GM20000 (cell line): ENCODE measurements around the gene DNAH1.

Source experiments
- DNase-seq: peaks from one replicate; pipeline ENCODE4 v3.0.0; 2012; ENCODE audit warnings: low spot score
- TF ChIP-seq, protein P1 (sequence below): IDR thresholded peaks from 2 replicates; pipeline ENCODE4 v1.5.1; 2012; ENCODE audit warnings: mild to moderate bottlenecking, control low read depth; ENCODE audit errors: extremely low read depth, missing control alignments

The DNAH1 gene

GRCh38 chr3:52298149-52299098 lies 17.7 kb upstream of the DNAH1 start:
- no peak for DNase-seq
- TF ChIP-seq, protein P1, sequence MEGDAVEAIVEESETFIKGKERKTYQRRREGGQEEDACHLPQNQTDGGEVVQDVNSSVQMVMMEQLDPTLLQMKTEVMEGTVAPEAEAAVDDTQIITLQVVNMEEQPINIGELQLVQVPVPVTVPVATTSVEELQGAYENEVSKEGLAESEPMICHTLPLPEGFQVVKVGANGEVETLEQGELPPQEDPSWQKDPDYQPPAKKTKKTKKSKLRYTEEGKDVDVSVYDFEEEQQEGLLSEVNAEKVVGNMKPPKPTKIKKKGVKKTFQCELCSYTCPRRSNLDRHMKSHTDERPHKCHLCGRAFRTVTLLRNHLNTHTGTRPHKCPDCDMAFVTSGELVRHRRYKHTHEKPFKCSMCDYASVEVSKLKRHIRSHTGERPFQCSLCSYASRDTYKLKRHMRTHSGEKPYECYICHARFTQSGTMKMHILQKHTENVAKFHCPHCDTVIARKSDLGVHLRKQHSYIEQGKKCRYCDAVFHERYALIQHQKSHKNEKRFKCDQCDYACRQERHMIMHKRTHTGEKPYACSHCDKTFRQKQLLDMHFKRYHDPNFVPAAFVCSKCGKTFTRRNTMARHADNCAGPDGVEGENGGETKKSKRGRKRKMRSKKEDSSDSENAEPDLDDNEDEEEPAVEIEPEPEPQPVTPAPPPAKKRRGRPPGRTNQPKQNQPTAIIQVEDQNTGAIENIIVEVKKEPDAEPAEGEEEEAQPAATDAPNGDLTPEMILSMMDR = no peak

- DNase-seq = no peak
- TF ChIP-seq, protein P1 = no peak
Measured at GRCh38 chr3:52299247-52299878, 16.8 kb upstream of the DNAH1 start.

GRCh38 chr3:52299879-52300611 lies 16.1 kb upstream of the DNAH1 start:
- DNase-seq = peak; percentile 41
- TF ChIP-seq, protein P1 = no peak

DNA sequence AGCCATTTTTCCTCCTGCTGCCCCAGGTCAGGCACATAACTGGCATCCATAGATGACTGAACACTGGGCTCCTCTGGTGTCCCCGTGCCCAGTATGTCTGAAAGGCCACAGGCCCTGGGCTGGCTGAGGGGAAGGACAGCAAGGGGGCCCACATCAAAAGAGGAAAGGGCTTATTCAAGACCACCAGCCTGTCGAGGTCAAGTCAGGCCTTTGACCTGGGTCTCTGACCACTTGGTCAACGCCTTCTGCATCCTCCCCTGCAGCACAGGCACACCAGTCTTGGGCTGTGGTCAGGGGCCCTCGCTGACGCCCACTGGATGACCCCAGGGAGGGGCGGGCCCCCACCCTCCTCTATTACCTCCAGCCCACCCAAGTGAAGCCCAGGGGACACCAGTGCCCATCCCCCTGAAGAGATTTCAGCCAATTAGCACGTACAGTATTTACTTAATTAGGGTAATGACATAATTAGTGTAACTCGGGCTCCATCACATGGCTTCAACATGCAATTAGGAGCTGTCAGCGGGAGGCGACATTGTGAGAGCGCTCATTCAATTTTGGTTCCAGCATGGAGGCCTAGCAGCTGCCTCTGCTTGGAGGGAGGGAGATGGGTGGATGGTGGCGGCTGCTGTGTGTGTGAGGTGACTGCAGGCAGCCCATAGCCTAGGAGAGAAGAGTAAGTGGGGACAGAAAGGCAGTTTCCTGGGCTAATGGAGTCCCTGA lies 13.5 kb upstream of the DNAH1 start:
- TF ChIP-seq, protein P1 = no peak

GRCh38 chr3:52303811-52304210 lies 12.3 kb upstream of the DNAH1 start:
- no peak for DNase-seq
- TF ChIP-seq, protein P1 = no peak

More for the DNA sequence above, 13.5 kb upstream of the DNAH1 start:
- DNase-seq = no peak

DNA sequence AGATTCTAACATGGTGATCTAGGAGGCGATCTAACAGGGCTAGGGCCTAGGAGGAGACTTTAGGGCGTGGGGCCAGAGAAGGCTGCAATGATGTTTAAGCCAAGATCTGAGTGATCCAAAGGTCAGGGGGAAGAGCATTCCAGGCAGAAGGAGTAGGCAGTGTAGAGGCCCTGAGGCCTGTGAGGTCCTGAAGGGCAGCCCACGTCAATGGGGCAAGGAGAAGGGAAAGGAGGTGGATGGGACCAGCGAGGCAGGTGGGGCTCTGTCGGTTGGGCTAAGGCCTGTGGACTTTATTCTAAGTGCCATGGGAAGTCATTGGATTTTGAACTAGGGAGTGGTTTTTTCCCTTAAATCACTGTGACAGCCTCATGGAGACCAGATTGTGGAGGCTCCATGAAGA lies 10.2 kb upstream of the DNAH1 start:
- DNase-seq = no peak
- TF ChIP-seq, protein P1 = no peak
